Measurements from ENCODE around the gene GRIK3.

Gene GRIK3

GRCh38 chr1:36752431-36752830 is 281.9 kb downstream of the GRIK3 start:
- peak; percentile 11 for DNase-seq

DNA sequence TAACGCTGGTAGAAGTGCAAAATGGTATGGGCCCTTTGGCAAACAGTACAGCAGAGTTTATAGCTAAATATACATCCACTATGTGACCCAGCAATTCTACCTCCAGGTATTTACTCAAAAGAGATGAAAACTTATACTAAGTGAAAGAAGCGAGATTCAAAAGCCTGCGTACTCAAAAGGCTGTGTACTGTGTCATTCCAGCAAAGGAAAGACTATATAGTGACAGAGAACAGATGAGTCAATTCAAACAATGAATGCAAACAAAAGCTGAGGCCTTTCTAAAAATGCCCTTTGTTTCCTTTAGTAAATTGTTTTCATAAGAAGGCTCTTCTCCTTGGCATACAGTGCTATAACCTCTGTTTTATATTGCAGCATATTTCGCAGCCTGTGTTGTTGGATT is 282.8 kb downstream of the GRIK3 start:
- no peak for DNase-seq

DNA sequence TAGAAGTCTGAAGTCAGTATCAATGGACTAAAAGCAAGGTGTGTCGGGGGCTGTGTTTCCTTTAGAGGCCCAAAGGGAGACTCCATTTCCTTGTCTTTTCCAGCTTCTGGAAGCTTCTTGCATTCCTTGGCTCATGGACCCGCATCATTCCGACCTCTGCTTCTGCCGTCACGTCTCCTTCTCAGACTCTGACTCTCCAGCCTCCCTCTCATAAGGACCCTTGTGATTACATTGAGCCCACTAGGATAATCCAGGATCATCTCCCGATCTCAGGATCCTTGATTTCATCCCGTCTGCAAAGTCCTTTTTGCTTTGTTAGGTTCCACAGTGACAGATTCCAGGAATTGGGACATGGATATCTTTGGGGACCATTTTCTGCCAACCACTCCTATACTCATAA is 285.8 kb downstream of the GRIK3 start:
- peak; percentile 7 for DNase-seq
